Left forelimb (tissue), 1 donor: ENCODE data around the gene TACC2.
A peak's percentile ranks its signal among the peaks of the same experiment; 100 is the strongest.
"Not testable (repeated sequence)": the region's sequence is repeated elsewhere in the genome, so short reads cannot be mapped to it uniquely, and the experiment has no call there.

ENCODE experiments used
- DNase-seq: peaks from one replicate; pipeline ENCODE4 v3.0.0-alpha.2; 2018; ENCODE audit warnings: low spot score

TACC2 gene, protein sequence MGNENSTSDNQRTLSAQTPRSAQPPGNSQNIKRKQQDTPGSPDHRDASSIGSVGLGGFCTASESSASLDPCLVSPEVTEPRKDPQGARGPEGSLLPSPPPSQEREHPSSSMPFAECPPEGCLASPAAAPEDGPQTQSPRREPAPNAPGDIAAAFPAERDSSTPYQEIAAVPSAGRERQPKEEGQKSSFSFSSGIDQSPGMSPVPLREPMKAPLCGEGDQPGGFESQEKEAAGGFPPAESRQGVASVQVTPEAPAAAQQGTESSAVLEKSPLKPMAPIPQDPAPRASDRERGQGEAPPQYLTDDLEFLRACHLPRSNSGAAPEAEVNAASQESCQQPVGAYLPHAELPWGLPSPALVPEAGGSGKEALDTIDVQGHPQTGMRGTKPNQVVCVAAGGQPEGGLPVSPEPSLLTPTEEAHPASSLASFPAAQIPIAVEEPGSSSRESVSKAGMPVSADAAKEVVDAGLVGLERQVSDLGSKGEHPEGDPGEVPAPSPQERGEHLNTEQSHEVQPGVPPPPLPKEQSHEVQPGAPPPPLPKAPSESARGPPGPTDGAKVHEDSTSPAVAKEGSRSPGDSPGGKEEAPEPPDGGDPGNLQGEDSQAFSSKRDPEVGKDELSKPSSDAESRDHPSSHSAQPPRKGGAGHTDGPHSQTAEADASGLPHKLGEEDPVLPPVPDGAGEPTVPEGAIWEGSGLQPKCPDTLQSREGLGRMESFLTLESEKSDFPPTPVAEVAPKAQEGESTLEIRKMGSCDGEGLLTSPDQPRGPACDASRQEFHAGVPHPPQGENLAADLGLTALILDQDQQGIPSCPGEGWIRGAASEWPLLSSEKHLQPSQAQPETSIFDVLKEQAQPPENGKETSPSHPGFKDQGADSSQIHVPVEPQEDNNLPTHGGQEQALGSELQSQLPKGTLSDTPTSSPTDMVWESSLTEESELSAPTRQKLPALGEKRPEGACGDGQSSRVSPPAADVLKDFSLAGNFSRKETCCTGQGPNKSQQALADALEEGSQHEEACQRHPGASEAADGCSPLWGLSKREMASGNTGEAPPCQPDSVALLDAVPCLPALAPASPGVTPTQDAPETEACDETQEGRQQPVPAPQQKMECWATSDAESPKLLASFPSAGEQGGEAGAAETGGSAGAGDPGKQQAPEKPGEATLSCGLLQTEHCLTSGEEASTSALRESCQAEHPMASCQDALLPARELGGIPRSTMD (N-terminal part only)

GRCh38 chr10:121988361-121989324 is at the start of gene TACC2:
Gene TACC2 (plus strand): TSS chr10:121989163. CDS start chr10:122021982, 32,819 bp downstream.
- DNase-seq: no peak

DNA sequence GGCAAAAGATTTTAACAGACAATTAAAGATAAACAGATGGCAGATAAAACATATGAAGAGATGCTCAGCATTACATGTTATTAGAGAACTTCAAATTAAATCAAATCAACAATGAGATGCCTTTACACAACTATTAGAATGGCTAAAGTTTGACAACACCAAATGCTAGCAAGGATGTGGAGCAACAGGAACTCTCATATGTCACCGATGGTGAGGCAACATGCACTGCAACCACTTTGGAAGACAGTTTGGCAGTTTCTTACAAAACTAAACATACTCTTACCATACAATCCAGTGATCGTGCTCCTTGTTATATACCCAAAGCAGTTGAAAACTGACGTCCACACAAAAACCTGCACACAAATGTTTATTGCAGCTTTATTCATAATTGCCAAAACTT is 47.4 kb upstream of the TACC2 start:
- no peak for DNase-seq

DNA sequence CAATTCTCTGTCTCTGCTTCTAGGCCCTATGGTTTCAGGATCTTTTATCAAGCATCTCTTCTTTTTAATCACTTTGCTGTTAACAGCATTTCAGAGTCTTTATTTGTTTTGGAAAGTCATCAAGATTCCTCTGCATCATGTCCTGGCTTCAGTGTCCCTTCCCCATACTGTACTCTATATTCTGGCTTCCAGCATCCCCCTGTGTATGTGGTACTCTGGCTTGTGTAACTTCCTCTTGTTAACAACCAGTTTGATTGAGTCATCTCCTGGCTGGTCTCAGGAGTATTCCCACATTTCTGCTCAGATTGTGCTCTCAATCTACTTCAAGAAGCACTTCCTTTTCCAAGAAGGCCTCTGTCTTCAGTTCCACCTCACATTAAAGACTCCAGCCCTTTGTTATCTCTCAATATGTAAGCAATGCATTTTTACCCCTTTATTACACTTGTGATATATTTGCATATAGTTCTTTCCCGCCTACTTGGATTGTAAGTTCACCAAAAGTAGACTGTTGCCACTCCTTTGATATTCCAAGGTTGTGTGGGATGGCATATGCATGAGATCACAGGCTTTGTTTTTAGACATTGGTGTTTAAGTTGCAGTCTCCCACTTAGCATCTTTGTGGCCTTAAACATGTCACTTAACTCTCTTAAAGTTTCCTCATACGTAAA is 46.1 kb upstream of the TACC2 start:
- no peak for DNase-seq

DNA sequence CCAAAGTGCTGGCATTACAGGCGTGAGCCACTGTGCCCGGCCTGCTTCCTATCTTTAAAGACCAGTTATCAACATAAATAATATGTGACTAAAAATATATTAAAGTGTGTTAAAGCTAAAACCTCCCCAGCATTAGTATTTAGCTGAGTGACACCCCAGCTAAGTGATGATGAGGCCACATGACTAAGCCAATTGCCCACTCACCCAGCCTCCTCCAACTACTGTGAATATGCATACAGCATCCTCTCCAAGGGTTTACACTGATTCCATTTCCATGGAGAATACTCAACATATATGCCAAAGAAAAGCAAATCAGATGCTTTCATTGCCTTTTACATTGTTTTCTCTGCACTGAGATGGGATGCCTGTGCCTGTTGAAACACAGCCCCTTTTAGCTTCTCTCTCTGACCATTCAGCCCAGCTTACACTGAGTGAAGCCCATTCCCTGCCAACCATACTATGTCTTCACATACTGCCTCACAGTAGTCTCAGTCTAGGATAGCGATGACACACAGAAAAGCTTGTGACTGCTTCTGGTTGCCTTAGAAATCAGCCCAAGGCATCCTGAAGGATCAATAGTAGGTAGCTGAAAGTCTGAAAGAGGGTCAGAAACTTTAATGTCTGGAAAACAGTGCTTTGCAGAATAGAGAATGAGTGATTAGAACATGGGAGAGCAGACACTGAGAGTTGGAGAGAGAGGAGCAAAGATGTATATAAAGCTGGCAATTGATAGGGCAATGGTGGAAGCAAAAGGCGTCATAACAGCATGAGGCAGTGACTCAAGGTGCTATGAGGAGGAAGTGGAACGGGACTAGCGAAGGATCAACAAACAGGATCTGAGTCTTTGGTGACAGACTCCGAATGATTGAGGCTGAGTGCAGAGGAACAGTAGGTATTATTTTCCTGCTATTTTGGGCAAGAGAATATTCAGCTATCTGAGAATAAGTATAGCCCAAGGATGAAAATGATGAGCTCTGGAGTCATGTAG is 41.3 kb upstream of the TACC2 start:
- DNase-seq: no peak

DNA sequence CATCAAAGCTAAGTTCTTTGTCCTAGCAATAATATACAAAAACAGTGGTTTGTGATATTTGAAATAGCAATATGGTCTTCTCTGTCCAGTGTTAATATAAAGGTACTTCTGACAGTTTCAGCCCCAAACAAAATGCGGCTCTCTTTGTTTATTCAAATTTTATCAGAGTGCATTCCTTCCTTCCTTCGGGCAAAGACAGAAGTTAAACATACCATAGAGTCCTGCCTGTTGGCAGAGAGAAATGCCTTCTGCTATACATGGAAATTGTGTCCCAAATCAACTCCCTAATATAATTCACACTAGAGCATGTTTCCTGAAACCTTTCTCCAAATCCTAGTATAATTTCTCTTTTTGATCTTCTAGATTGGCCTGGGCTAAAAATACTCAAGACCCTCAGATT is 39.9 kb upstream of the TACC2 start:
- no peak for DNase-seq

DNA sequence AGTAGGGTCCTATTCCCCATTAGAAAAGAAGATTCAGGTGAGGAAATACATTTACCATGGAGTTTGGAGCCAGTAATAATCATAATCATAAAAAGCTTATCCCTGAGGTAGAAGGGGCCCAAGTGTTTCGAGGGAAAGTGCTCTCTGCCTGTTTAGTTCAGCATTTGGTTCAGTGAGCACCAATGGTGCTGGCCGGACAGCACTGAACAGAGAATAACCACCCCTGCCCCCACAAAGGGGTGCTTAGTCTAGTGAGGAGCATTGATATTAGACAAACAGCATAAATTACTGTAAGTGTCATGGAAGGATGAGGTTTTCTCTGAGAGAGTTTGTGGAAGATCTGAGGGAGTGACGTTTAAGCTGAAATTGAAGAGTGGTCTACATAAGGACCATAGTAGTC is 39.5 kb upstream of the TACC2 start:
- no peak for DNase-seq

DNA sequence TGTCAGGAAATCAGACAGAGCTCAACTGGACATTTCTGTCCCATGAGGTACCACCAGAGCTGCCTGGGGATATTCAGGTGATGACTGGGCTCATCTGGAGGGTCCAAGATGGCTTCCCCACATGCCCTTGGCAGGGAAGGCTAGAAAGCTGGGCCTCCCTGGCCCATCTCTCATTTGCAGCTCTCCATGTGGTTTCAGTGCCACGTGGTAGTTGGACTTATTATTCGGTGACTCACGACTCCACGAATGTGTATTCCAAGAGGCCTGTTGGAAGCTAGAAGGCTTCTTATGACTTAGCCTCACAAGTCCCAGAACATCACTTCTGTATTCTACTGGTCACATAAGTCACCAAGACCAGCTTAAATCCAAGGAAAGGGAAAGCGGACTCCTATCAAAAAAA is 36.7 kb upstream of the TACC2 start:
- DNase-seq: no peak

- no peak for DNase-seq
These were observed 32.6 kb upstream of the TACC2 start for GRCh38 chr10:121956111-121957061.

GRCh38 chr10:121959671-121960070 is 29.3 kb upstream of the TACC2 start:
- DNase-seq: no peak

- DNase-seq: no peak
These were observed 27.5 kb upstream of the TACC2 start for GRCh38 chr10:121961456-121961855.

- no peak for DNase-seq
These were observed 23.0 kb upstream of the TACC2 start for GRCh38 chr10:121965996-121966395.

DNA sequence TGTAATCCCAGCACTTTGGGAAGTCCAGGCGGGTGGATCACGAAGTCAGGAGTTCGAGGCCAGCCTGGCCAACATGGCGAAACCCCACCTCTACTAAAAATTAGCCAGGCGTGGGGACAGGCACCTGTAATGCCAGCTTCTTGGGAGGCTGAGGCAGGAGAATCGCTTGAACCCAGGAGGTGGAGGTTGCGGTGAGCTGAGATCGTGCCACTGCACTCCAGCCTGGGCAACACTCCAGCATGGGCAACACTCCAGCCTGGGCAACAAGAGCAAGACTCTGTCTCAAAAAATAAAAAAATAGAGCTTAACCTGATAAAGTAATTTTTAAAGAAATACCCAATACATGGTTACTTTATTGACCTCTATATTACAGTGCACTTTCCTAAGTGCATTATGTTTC is 19.9 kb upstream of the TACC2 start:
- DNase-seq: not testable (repeated sequence)

DNA sequence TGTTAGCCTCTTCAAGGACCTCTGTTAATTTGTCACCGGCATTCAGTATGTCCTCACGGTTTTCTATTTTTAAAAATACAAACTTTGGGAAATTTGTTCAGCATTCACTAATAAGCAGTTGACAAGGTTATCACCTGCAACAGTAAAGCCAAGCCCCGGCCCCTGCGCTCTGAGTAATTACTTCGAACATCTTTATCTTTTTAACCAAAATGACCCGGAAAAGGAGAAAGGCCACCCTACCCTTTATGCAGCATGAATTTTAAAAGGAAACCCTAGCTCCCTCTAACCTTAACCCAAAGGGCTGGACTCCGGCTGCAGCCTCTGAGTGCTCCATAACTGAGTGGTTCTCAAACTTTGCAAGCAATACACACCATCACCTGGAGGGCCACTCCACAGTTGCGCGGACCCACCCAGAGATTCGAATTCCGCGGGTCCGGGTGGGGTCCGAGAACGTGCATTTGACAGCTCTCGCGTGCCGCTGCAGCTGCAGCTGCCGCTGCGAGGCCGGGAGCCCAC is 14.9 kb upstream of the TACC2 start:
- DNase-seq: no peak

DNA sequence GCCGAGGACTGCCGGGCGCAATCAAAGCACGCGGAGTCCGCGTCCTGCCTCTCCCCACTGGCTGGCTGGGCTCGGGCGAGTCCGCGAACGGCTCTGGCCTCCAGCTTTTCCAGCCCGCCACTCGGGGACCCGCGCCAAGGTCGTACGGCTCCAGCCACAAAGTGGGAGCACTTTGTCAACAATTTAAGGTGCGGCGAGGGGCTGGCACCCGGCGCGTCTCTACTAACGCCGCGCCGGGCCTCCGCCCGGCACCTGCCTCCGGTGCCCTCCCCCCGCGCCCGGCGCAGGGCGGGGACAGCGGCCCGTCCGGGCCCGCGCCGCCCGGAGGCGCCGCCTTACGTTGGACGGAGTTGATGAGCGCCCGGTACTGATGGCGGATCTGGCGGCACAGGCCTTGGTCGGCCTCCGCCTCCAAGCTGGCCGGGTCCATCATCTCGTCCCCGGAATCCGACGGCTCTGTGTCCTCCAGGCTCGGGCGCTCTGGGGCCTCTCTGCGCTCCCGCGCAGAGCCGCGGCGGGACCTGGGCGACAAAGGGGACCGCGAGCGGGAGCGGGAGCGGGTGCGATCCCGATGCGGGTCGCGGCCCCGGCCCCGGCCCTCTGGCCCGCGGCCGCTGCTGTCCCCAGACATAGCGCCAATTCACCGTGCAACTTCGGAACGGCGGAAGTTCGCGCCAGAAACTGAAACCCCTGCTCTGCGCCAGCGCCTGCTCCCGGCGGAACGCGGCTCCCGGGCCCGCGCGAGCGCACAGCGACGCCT is 14.2 kb upstream of the TACC2 start, which contains the start of gene NSMCE4A:
NSMCE4A (minus strand) TSS at position 683 of the 760 bp plus-strand sequence; CDS start at position 631, 52 bp downstream.
- peak; percentile 83 for DNase-seq

DNA sequence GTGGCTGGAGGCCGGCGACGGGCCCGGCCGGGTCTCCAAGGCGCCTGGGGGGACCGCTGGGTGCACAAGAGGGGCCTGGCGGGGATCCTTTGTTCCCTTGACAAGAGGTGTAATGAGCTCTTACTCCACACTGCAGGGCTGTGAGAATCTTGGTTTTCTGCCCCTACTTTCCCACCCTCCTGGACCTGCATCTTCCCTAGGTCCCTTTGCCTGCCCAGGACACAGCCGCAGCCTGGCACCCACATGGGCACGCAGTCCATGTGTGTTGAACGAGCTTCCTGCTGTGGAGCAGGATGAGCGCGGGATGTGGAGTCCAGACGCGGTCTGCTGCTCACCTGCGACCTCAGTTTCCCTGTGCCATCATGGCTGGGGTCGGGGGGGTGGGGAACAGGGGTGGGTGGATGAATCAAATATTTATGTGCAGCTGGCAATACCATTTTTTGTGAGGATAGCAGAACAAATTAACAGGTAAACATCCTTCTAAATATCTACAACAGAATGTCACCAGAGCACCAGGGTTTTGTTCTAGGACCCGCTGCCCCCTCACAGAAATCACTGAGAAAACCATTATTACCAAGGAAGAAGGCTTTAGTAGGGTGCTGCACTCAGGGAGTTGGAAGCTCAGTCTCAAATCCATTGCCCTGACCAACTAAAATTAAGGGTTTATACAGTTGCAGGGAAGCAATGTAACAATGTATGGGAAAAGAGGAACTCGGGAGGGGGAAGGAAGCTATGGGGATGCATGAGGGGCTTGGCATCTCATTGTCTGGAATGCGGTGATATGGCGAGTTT is 13.5 kb upstream of the TACC2 start:
- no peak for DNase-seq

DNA sequence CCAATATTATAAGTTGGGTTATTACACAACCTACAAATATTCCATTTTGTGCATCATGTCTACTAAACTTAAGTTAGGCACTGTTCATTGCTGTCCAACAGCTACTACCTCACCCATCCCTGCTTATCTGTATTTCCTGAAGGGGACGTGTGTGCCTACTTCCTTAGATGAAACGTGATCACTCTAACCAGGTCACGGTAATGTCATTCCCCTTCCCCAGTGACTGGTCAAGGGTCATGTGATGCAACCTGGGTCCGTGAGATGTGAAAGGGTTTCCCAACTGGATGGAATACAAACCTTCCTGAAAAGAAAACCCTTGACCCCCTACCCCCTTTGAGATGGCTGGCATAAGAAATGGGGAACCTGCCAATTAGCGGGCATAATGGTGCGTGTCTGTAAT is 12.4 kb upstream of the TACC2 start:
- DNase-seq: no peak
